Subcutaneous preadipocyte (primary cell): ENCODE results near the gene HELB. TPM values are rescaled to one million over a fixed set of nuclear protein-coding genes. Genes with fewer than 3 reads are reported as not detected.

Source experiments
- total RNA-seq: library from RNA; depleted of rRNA; stranded (reverse); fragments of >200 nt; gene quantifications from 2 replicates; pipeline ENCODE4 v1.2.3, GENCODE V29; 2012

HELB gene
- total RNA-seq, result 3.3 and 4.0 TPM in 2 replicates

DNA sequence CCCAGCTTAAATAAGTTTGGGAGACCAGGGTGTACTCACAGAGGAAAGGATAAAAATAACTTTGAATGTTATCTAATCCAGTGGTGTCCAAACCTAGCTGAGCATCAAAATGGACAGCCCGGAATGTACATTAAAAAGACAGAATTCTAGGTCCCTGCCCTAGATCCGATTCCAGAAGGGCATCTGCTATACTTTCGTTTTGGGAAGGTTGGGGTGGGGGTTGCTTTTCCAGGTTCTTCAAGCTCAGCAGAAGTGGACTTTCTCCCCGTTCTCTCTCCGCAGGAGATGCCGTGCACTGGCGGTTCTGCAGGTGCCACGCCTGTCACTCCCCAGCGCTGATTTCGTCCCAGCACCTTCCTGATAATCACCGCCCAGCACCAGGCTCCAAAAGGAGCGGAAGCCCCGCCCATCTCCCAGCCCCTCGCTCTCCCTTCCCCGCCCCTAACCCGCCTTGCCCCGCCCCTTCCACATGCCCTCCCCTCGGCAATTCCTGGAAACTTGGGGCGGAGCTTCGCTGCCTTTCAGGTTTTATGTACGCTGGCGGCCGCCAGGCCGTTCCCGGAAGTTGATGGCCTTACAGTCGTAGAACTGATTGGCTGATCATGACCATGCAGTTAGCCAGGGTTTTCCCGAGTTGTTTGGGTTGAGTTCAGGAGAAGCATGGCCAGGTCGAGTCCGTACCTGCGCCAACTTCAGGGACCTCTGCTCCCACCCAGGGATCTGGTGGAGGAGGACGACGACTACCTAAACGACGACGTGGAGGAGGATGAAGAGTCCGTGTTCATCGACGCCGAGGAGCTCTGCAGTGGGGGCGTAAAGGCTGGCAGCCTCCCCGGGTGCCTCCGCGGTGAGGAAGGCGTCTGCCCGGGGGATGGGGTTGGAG lies at the start of gene HELB:
TSS of gene HELB (plus strand) at position 550 of the 883 bp plus-strand sequence. CDS start at position 661, 111 bp downstream.

Other genes starting within 250 kb of the HELB start
- 3.3 and 4.3 TPM in 2 replicates for gene LLPH, start 171.7 kb upstream of the HELB start, total RNA-seq
- gene TMBIM4, start 132.5 kb upstream of the HELB start, total RNA-seq, result 56.3 and 75.0 TPM in 2 replicates
- gene IRAK3, start 113.3 kb upstream of the HELB start, total RNA-seq, result 25.0 and 25.6 TPM in 2 replicates